ENCODE measurements around the gene USP43. TPM values are rescaled to one million over a fixed set of nuclear protein-coding genes. Genes with fewer than 3 reads are reported as not detected.
A peak's percentile ranks its signal among the peaks of the same experiment; 100 is the strongest.

Gene USP43
- polyA plus RNA-seq, 2 of the 4 experiments (the other 2 are of a cell fraction), result 3.4 to 4.0 TPM

DNA sequence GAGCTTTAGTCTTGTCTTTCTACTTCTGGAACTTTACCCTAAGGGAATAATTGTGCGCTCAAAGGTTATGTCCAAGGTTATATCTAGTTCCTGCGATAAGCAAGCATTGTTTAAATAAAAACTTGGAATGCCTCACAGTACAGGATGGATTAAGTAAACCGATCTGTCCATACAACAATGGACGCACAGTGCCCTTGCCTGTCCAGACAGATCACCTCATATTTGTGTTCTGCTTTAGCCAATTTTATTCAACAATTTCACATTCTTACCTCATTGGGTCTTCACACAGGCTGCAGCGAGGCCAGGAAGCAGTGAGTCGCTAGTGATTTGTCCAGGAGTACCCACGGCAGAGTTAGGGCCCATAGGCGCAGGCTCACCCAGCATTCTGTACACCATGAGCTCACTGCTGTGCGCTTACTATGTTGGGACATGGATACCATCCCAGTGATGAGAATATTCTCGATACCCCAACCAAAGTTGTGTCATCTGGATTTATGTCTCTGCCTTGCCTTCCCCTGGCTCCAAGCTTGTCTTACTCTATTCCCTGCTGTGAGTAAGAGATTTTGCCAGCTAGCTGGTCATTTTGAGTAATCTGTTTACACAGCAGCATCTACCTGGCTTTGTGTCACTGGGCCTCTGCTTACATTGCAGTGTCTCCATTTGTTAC is 39.8 kb downstream of the USP43 start:
- POLR2A ChIA-PET, result no interaction called here
- 69% methylated on average over 10 of the region's 10 CpGs for WGBS (ENCODE audit: missing lambda C conversion rate)
- H3K27ac ChIP-seq, result no peak overlapping the region; a peak in 1 of 6 replicates
- peaks cover 6% of the 10 kb centered on the region for H3K9me3 ChIP-seq
- H3K4me1 ChIP-seq, result no peaks in the 10 kb centered on the region
- ATAC-seq, result peak; percentile 73 to 74
- no peak overlapping the region for H3K4me3 ChIP-seq
- DNase-seq (ENCODE audit: low read depth in 1 of 2, low spot score in 1 of 2), result peak in 1 of 2 experiments; percentile 22
- peak overlapping the region; percentile 11; the same call in 2 of the 3 replicates for H3K4me2 ChIP-seq
- no peak for FAIRE-seq
- TF ChIP-seq JUNB (IDR thresholded peaks at IDR 0.05) (no peak), ZNF302 (CRISPR knock-in tag; IDR thresholded peaks at IDR 0.05) (no peak), HOXA7 (CRISPR knock-in tag; IDR thresholded peaks at IDR 0.05) (no peak), CHD2 (IDR thresholded peaks at IDR 0.05; ENCODE audit: low read length, partially characterized antibody) (no peak), RNF2 (IDR thresholded peaks at IDR 0.05; ENCODE audit: borderline replicate concordance, low read depth) (no peak), PHF8 (IDR thresholded peaks at IDR 0.05; ENCODE audit: borderline replicate concordance, low read depth) (no peak), MAZ (IDR thresholded peaks at IDR 0.05; ENCODE audit: borderline replicate concordance, low read depth, low read length) (no peak), NFE2L2 (conservative IDR thresholded peaks at IDR 0.05; ENCODE audit: low read length) (no peak), EHMT2 (IDR thresholded peaks at IDR 0.05; ENCODE audit: low read depth) (no peak), REST (IDR thresholded peaks at IDR 0.05) (no peak), EP300 (IDR thresholded peaks at IDR 0.05) (no peak), GATA3 (IDR thresholded peaks at IDR 0.05; ENCODE audit: borderline replicate concordance) (no peak), SMC3 (IDR thresholded peaks at IDR 0.05) (no peak), NPAS2 (CRISPR knock-in tag; IDR thresholded peaks at IDR 0.05; ENCODE audit: borderline replicate concordance) (no peak), FOSB (CRISPR knock-in tag; IDR thresholded peaks at IDR 0.05) (no peak), TP53 (CRISPR knock-in tag; IDR thresholded peaks at IDR 0.05) (no peak), POLR2AphosphoS2 (conservative IDR thresholded peaks at IDR 0.05; ENCODE audit: low read length) (no peak)
- TF ChIP-seq, protein P1, sequence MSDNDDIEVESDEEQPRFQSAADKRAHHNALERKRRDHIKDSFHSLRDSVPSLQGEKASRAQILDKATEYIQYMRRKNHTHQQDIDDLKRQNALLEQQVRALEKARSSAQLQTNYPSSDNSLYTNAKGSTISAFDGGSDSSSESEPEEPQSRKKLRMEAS (IDR thresholded peaks at IDR 0.05), result no peak
- TF ChIP-seq, protein P2, sequence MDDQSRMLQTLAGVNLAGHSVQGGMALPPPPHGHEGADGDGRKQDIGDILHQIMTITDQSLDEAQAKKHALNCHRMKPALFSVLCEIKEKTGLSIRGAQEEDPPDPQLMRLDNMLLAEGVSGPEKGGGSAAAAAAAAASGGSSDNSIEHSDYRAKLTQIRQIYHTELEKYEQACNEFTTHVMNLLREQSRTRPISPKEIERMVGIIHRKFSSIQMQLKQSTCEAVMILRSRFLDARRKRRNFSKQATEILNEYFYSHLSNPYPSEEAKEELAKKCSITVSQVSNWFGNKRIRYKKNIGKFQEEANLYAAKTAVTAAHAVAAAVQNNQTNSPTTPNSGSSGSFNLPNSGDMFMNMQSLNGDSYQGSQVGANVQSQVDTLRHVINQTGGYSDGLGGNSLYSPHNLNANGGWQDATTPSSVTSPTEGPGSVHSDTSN (IDR thresholded peaks at IDR 0.05), result no peak
- CTCF ChIA-PET, result interaction anchor here (1.3 to 1.5 kb wide), 3 partner anchors 8 to 107 kb away, joined by 4 to 5 read pairs (median 5); no protein-coding TSS in a partner anchor

GRCh38 chr17:9693755-9694154 is 48.4 kb downstream of the USP43 start:
- FAIRE-seq (no peak), DNase-seq (ENCODE audit: low read depth in 1 of 2, low spot score in 1 of 2) (no peak), ATAC-seq (no peak)
- ChIA-PET POLR2A (no interaction called here), CTCF (interaction anchor here (0.6 to 1.2 kb wide), 2 partner anchors 47 to 118 kb away, joined by 3 to 4 read pairs; partner anchors contain the start of gene STX8)
- H3K4me2 ChIP-seq, result no peak overlapping the region
- H3K4me3 ChIP-seq, result no peak overlapping the region
- no peak overlapping the region for H3K27ac ChIP-seq
- H3K9me3 ChIP-seq, result no peaks in the 10 kb centered on the region
- no peaks in the 10 kb centered on the region for H3K4me1 ChIP-seq
- 76% methylated on average over 7 of the region's 7 CpGs for WGBS (ENCODE audit: missing lambda C conversion rate)
- TF ChIP-seq RARB (CRISPR knock-in tag; IDR thresholded peaks at IDR 0.05), result no peak
- TF ChIP-seq KDM5A (IDR thresholded peaks at IDR 0.05), result no peak
- no peak for TF ChIP-seq RNF2 (IDR thresholded peaks at IDR 0.05; ENCODE audit: borderline replicate concordance, low read depth)
- no peak for TF ChIP-seq ATOH8 (CRISPR knock-in tag; IDR thresholded peaks at IDR 0.05; ENCODE audit: low read depth)
- TF ChIP-seq RAD21 (conservative IDR thresholded peaks at IDR 0.05 in 1 of 2, IDR thresholded peaks at IDR 0.05 in 1 of 2), result no peak
- no peak for TF ChIP-seq HOXA7 (CRISPR knock-in tag; IDR thresholded peaks at IDR 0.05)
- TF ChIP-seq HEYL (CRISPR knock-in tag; IDR thresholded peaks at IDR 0.05), result no peak
- TF ChIP-seq HDAC2 (IDR thresholded peaks at IDR 0.05), result no peak
- TF ChIP-seq NFE2L2 (conservative IDR thresholded peaks at IDR 0.05; ENCODE audit: low read length), result no peak
- no peak for TF ChIP-seq SREBF2 (IDR thresholded peaks at IDR 0.05)
- TF ChIP-seq POLR2AphosphoS2 (conservative IDR thresholded peaks at IDR 0.05; ENCODE audit: low read length), result no peak
- TF ChIP-seq, protein P3, sequence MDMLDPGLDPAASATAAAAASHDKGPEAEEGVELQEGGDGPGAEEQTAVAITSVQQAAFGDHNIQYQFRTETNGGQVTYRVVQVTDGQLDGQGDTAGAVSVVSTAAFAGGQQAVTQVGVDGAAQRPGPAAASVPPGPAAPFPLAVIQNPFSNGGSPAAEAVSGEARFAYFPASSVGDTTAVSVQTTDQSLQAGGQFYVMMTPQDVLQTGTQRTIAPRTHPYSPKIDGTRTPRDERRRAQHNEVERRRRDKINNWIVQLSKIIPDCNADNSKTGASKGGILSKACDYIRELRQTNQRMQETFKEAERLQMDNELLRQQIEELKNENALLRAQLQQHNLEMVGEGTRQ (IDR thresholded peaks at IDR 0.05), result no peak
- no peak for TF ChIP-seq FOSL2 (IDR thresholded peaks at IDR 0.05)
- no peak for TF ChIP-seq FOSL2 (CRISPR knock-in tag; IDR thresholded peaks at IDR 0.05)
- TF ChIP-seq HES2 (IDR thresholded peaks at IDR 0.05), result no peak
- TF ChIP-seq, protein P1 (IDR thresholded peaks at IDR 0.05), result no peak
- TF ChIP-seq KDM1A (IDR thresholded peaks at IDR 0.05; ENCODE audit: low read depth), result no peak
- no peak for TF ChIP-seq JUNB (IDR thresholded peaks at IDR 0.05)
- TF ChIP-seq MAZ (IDR thresholded peaks at IDR 0.05; ENCODE audit: borderline replicate concordance, low read depth, low read length), result no peak

Measured in A549 (cell line).